Endothelial cell of umbilical vein (primary cell): ENCODE data around the gene CDK19. TPM values are rescaled to one million over a fixed set of nuclear protein-coding genes. Genes with fewer than 3 reads are reported as not detected.

Experiments used
- BruUV-seq: library from RNA; stranded (reverse); fragments of 400-500 nt; replicated peaks from 2 replicates; lab custom pipeline; 2021; lab: Mats Ljungman, UMichigan
- CTCF ChIA-PET: fragments of 300-600, 350-600 bp; sonication (Branson Sonifier 250); formaldehyde crosslinking; loops from one replicate; lab custom pipeline; 2021; ENCODE audit warnings: antibody characterized with exemption, inconsistent platforms; lab: Charles Lee
- POLR2A ChIA-PET: fragments of 300-600, 350-600 bp; sonication (Branson Sonifier 250); formaldehyde crosslinking; loops from one replicate; lab custom pipeline; 2021; ENCODE audit warnings: antibody characterized with exemption, inconsistent platforms; lab: Charles Lee
- DNase-seq: peaks from one replicate; pipeline ENCODE4 v3.0.0-alpha.2; 2011; ENCODE audit warnings: low read depth, low spot score
- FAIRE-seq: peaks from 2 replicates; lab custom pipeline; 2011; peaks lifted over from hg19 to GRCh38; lab: Jason Lieb, UNC
- H2AFZ ChIP-seq: 2 replicates; pipeline ENCODE4 v1.6.0; 2012; ENCODE audit warnings: low read depth, low read length, control low read depth, inconsistent platforms
- H3K27ac ChIP-seq: 2 replicates; pipeline ENCODE4 v1.5.1; 2011; ENCODE audit warnings: low read depth, mild to moderate bottlenecking, control low read depth, low read length, moderate library complexity; ENCODE audit not compliant: insufficient read depth
- H3K27me3 ChIP-seq, 2 experiments: 2 replicates each; pipeline versions ENCODE4 v1.6.0 to v1.6.1; 2011; ENCODE audit warnings: low read length in 2 of 2, mixed read lengths in 1 of 2; ENCODE audit not compliant: control insufficient read depth in 2 of 2, insufficient read depth in 2 of 2
- H3K36me3 ChIP-seq, 2 experiments: 2 replicates in 1 of 2; 3 replicates in 1 of 2; pipeline ENCODE4 v1.5.1; 2011; ENCODE audit warnings: low read length in 2 of 2, mild to moderate bottlenecking in 1 of 2, moderate library complexity in 1 of 2; ENCODE audit not compliant: control insufficient read depth in 2 of 2, insufficient read depth in 2 of 2; ENCODE audit errors: extremely low read depth in 1 of 2
- H3K4me1 ChIP-seq: 3 replicates; pipeline ENCODE4 v1.5.1; 2011; ENCODE audit warnings: mild to moderate bottlenecking, low read length; ENCODE audit not compliant: control insufficient read depth, insufficient read depth; ENCODE audit errors: extremely low read depth
- H3K4me2 ChIP-seq: 2 replicates; pipeline ENCODE4 v1.6.1; 2011; ENCODE audit warnings: low read length, control low read depth, mixed read lengths; ENCODE audit not compliant: insufficient read depth
- H3K4me3 ChIP-seq, 3 experiments: fragments of 200-600 bp in 1 of 3; sonication (generic), shearing (Covaris generic) in 1 of 3; replicated peaks in 1 of 3; 2 replicates each; pipeline ENCODE4 v1.5.1; 2011 to 2016; ENCODE audit warnings: control low read depth in 3 of 3, low read length in 3 of 3, mild to moderate bottlenecking in 2 of 3, inconsistent platforms in 1 of 3, low read depth in 1 of 3, moderate library complexity in 1 of 3; ENCODE audit not compliant: insufficient read depth in 1 of 3
- H3K79me2 ChIP-seq: 2 replicates; pipeline ENCODE4 v1.6.0; 2012; ENCODE audit warnings: low read length, inconsistent platforms; ENCODE audit not compliant: control insufficient read depth, insufficient read depth
- H3K9ac ChIP-seq: replicated peaks from 2 replicates; pipeline ENCODE3; 2011; ENCODE audit warnings: low read length, control low read depth; ENCODE audit not compliant: insufficient read depth; ENCODE audit errors: extremely low read depth
- H3K9me1 ChIP-seq: replicated peaks from 3 replicates; pipeline ENCODE4 v1.6.0; 2011; ENCODE audit warnings: mild to moderate bottlenecking, low read length; ENCODE audit not compliant: control insufficient read depth, insufficient read depth; ENCODE audit errors: extremely low read depth
- H3K9me3 ChIP-seq: replicated peaks from 2 replicates; pipeline ENCODE4 v1.5.1; 2012; ENCODE audit warnings: low read length, inconsistent platforms; ENCODE audit not compliant: control insufficient read depth, insufficient read depth
- H4K20me1 ChIP-seq: replicated peaks from 2 replicates; pipeline ENCODE3; 2011; ENCODE audit warnings: mild to moderate bottlenecking, low read length; ENCODE audit not compliant: control insufficient read depth, insufficient read depth; ENCODE audit errors: extremely low read depth
- CTCF ChIP-seq, 2 donors: IDR thresholded peaks; 1 replicate in 1 of 2; 2 replicates in 1 of 2; pipeline ENCODE4 v1.5.1; 2011; ENCODE audit warnings: low read length in 2 of 2, mild to moderate bottlenecking in 2 of 2, moderate library complexity in 2 of 2, control low read depth in 1 of 2, inconsistent platforms in 1 of 2, low read depth in 1 of 2; ENCODE audit not compliant: insufficient read depth in 1 of 2; ENCODE audit errors: extremely low read depth in 1 of 2
- EZH2 ChIP-seq: IDR thresholded peaks from 2 replicates; pipeline ENCODE4 v1.6.1; 2012; ENCODE audit warnings: borderline replicate concordance, low read depth, mild to moderate bottlenecking, moderate library complexity, low read length, inconsistent platforms; ENCODE audit not compliant: severe bottlenecking
- FOS ChIP-seq: IDR thresholded peaks from 2 replicates; pipeline ENCODE4 v1.6.1; 2011; ENCODE audit warnings: mild to moderate bottlenecking, low read length, moderate library complexity, borderline replicate concordance; ENCODE audit not compliant: insufficient read depth
- GATA2 ChIP-seq: IDR thresholded peaks from 2 replicates; pipeline ENCODE4 v1.7.0; 2011; ENCODE audit warnings: low read depth, mild to moderate bottlenecking, moderate library complexity, mixed read lengths, low read length; ENCODE audit not compliant: insufficient read length, insufficient read depth
- JUN ChIP-seq: IDR thresholded peaks from 2 replicates; pipeline ENCODE4 v1.6.1; 2011; ENCODE audit warnings: borderline replicate concordance, low read depth; ENCODE audit not compliant: insufficient read length, insufficient read depth
- MAX ChIP-seq: IDR thresholded peaks from 2 replicates; pipeline ENCODE4 v1.6.1; 2011; ENCODE audit not compliant: insufficient read depth, insufficient read length
- MYC ChIP-seq: IDR thresholded peaks from one replicate; pipeline ENCODE4 v1.6.1; 2011; ENCODE audit warnings: mild to moderate bottlenecking, low read depth, low read length
- POLR2A ChIP-seq: IDR thresholded peaks from 2 replicates; pipeline ENCODE4 v1.6.1; 2012; ENCODE audit warnings: low read depth, mild to moderate bottlenecking, control low read depth, low read length
- POLR2AphosphoS5 ChIP-seq: IDR thresholded peaks from 2 replicates; pipeline ENCODE4 v1.6.1; 2012; ENCODE audit warnings: low read depth, mild to moderate bottlenecking, control low read depth, low read length, moderate library complexity; ENCODE audit not compliant: insufficient read depth
- dilution Hi-C: fragments of 300-500 bp; cut with MboI; formaldehyde crosslinking; loops from one replicate; pipeline ENCODE4 v1.15.0; 2019; ENCODE audit warnings: low sequenced_read_pairs; ENCODE audit not compliant: extremely low pct_ligation_motif_present
- intact Hi-C: fragments of 100-400 bp; cut with micrococcal nuclease; formaldehyde crosslinking; loops from one replicate; pipeline ENCODE4 v1.10.0; 2022
- polyA plus RNA-seq, 4 experiments: library from polyadenylated mRNA; depleted of rRNA in 3 of 4; stranded (reverse) in 3 of 4; unstranded in 1 of 4; fragments of >200 nt; gene quantifications; 2 replicates each; pipeline versions ENCODE4 v1.2.1 to v1.2.3, GENCODE V29; 2011 to 2012; ENCODE audit warnings: missing spikeins in 1 of 4
- total RNA-seq: library from RNA; stranded (reverse); gene quantifications from 2 replicates; pipeline ENCODE4 v1.2.3, GENCODE V29; 2021

The CDK19 gene
- total and polyA plus RNA-seq, 2 donors (not counting 3 experiments of a cell fraction or from before 2014, with no cell fraction given) = 4.6 to 12.1 TPM

GRCh38 chr6:110561696-110562095 lies 253.6 kb downstream of the CDK19 start:
- no peak for TF ChIP-seq POLR2A
- TF ChIP-seq GATA2 = no peak
- TF ChIP-seq JUN = no peak
- TF ChIP-seq MAX = no peak
- TF ChIP-seq POLR2AphosphoS5 = no peak
- TF ChIP-seq MYC = no peak
- no peak for TF ChIP-seq CTCF (IDR thresholded peaks at IDR 0.05; ENCODE audit: extremely low read depth in 1 of 2, insufficient read depth in 1 of 2, low read depth in 1 of 2, low read length in 2 of 2)
- TF ChIP-seq EZH2 = no peak
- TF ChIP-seq FOS = no peak
- H3K27ac ChIP-seq = no peak overlapping the region
- CTCF ChIA-PET = no interaction called here
- no peaks in the 10 kb centered on the region for H4K20me1 ChIP-seq
- H3K36me3 ChIP-seq = no peaks in the 10 kb centered on the region
- no peak overlapping the region for H3K4me3 ChIP-seq
- H3K9me3 ChIP-seq = no peaks in the 10 kb centered on the region
- dilution Hi-C loops (no loop called here), intact Hi-C loops (no loop called here)
- H3K27me3 ChIP-seq = peaks cover 17 to 35% of the 10 kb centered on the region in 2 experiments
- H2AFZ ChIP-seq = no peak overlapping the region
- no peak for FAIRE-seq
- H3K9ac ChIP-seq = no peak overlapping the region
- H3K4me2 ChIP-seq = no peak overlapping the region
- H3K9me1 ChIP-seq = no peaks in the 10 kb centered on the region
- H3K79me2 ChIP-seq = no peaks in the 10 kb centered on the region
- no peaks in the 10 kb centered on the region for H3K4me1 ChIP-seq
- POLR2A ChIA-PET = interaction anchor here (1.1 kb wide), 1 partner anchor 313 kb away, joined by 3 read pairs; the partner anchor contains the start of gene AMD1
- no peak for DNase-seq
- BruUV-seq = no TSS peak
